ENCODE measurements around the gene FOXP1. TPM values are rescaled to one million over a fixed set of nuclear protein-coding genes. Genes with fewer than 3 reads are reported as not detected.

Gene FOXP1
- total and polyA plus RNA-seq, 2 experiments from 2014 or later, result 76.8 to 99.8 TPM

GRCh38 chr3:71547249-71548198 lies 36.0 kb downstream of the FOXP1 start:
- no peaks in the 10 kb centered on the region for H3K36me3 ChIP-seq (replicated peaks; ENCODE audit: insufficient read depth, low read depth)
- TF ChIP-seq EZH2 (IDR thresholded peaks at IDR 0.05; ENCODE audit: borderline replicate concordance) (no peak), EZH2phosphoT487 (IDR thresholded peaks at IDR 0.05; ENCODE audit: low read depth, severe bottlenecking, unreplicated experiment) (no peak), CTCF (IDR thresholded peaks at IDR 0.05; ENCODE audit: poor library complexity) (no peak)
- no peaks in the 10 kb centered on the region for H3K9me2 ChIP-seq (replicated peaks; ENCODE audit: insufficient read depth)
- H3K9me3 ChIP-seq (ENCODE audit: low read depth), result no peaks in the 10 kb centered on the region
- no peaks in the 10 kb centered on the region for H4K20me1 ChIP-seq (ENCODE audit: insufficient read depth, poor library complexity, severe bottlenecking)
- peak overlapping the region; percentile 75 for H3K27ac ChIP-seq
- H3K79me2 ChIP-seq, result peaks cover 16% of the 10 kb centered on the region
- peaks cover 11% of the 10 kb centered on the region for H3K4me1 ChIP-seq (ENCODE audit: insufficient read depth)
- no peak overlapping the region for H3K4me3 ChIP-seq
- WGBS (ENCODE audit: low lambda C conversion rate, missing lambda C conversion rate), result 58% methylated on average over 4 of the region's 4 CpGs
- no peaks in the 10 kb centered on the region for H3K27me3 ChIP-seq
- H2AFZ ChIP-seq, result no peak overlapping the region
- H3K4me2 ChIP-seq, result peak overlapping the region; percentile 27
- DNase-seq (ENCODE audit: low spot score), result peak; percentile 27

- H2AFZ ChIP-seq, result no peak overlapping the region
- peaks cover 16% of the 10 kb centered on the region for H3K79me2 ChIP-seq
- H3K9me2 ChIP-seq (replicated peaks; ENCODE audit: insufficient read depth), result no peaks in the 10 kb centered on the region
- no peak for DNase-seq (ENCODE audit: low spot score)
- H3K9me3 ChIP-seq (ENCODE audit: low read depth), result no peaks in the 10 kb centered on the region
- H3K4me2 ChIP-seq, result no peak overlapping the region
- WGBS (ENCODE audit: low lambda C conversion rate, missing lambda C conversion rate), result 93% methylated on average over 2 of the region's 2 CpGs
- no peaks in the 10 kb centered on the region for H3K27me3 ChIP-seq
- H3K27ac ChIP-seq, result peak overlapping the region; percentile 75
- H4K20me1 ChIP-seq (ENCODE audit: insufficient read depth, poor library complexity, severe bottlenecking), result no peaks in the 10 kb centered on the region
- H3K4me3 ChIP-seq, result no peak overlapping the region
- H3K4me1 ChIP-seq (ENCODE audit: insufficient read depth), result peaks cover 18% of the 10 kb centered on the region
- TF ChIP-seq EZH2 (IDR thresholded peaks at IDR 0.05; ENCODE audit: borderline replicate concordance), result no peak
- TF ChIP-seq EZH2phosphoT487 (IDR thresholded peaks at IDR 0.05; ENCODE audit: low read depth, severe bottlenecking, unreplicated experiment), result no peak
- TF ChIP-seq CTCF (IDR thresholded peaks at IDR 0.05; ENCODE audit: poor library complexity), result no peak
- no peaks in the 10 kb centered on the region for H3K36me3 ChIP-seq (replicated peaks; ENCODE audit: insufficient read depth, low read depth)
Observed at GRCh38 chr3:71546821-71547220, 36.7 kb downstream of the FOXP1 start.

- H4K20me1 ChIP-seq (ENCODE audit: insufficient read depth, poor library complexity, severe bottlenecking), result no peaks in the 10 kb centered on the region
- H3K4me2 ChIP-seq, result no peak overlapping the region
- no peak overlapping the region for H3K4me3 ChIP-seq
- H3K27me3 ChIP-seq, result no peaks in the 10 kb centered on the region
- H3K4me1 ChIP-seq (ENCODE audit: insufficient read depth), result peaks cover 29% of the 10 kb centered on the region
- no peaks in the 10 kb centered on the region for H3K36me3 ChIP-seq (replicated peaks; ENCODE audit: insufficient read depth, low read depth)
- H2AFZ ChIP-seq, result no peak overlapping the region
- H3K9me3 ChIP-seq (ENCODE audit: low read depth), result no peaks in the 10 kb centered on the region
- no peak for TF ChIP-seq CTCF (IDR thresholded peaks at IDR 0.05; ENCODE audit: poor library complexity)
- TF ChIP-seq EZH2phosphoT487 (IDR thresholded peaks at IDR 0.05; ENCODE audit: low read depth, severe bottlenecking, unreplicated experiment), result no peak
- no peak for TF ChIP-seq EZH2 (IDR thresholded peaks at IDR 0.05; ENCODE audit: borderline replicate concordance)
- DNase-seq (ENCODE audit: low spot score), result no peak
- 90% methylated on average over 2 of the region's 2 CpGs for WGBS (ENCODE audit: low lambda C conversion rate, missing lambda C conversion rate)
- H3K27ac ChIP-seq, result no peak overlapping the region
- H3K9me2 ChIP-seq (replicated peaks; ENCODE audit: insufficient read depth), result no peaks in the 10 kb centered on the region
- peaks cover 21% of the 10 kb centered on the region for H3K79me2 ChIP-seq
Observed at GRCh38 chr3:71545330-71545729, 38.2 kb downstream of the FOXP1 start.
